ENCODE data around the gene ERVFRD-1. TPM values are rescaled to one million over a fixed set of nuclear protein-coding genes. Genes with fewer than 3 reads are reported as not detected.

The ERVFRD-1 gene
- polyA plus RNA-seq, 1 donor (not counting 4 experiments of a cell fraction or from before 2014, with no cell fraction given) = not detected

- Histone ChIP-seq H3K9me1 (ENCODE audit: control insufficient read depth, extremely low read depth, insufficient read depth, low read length) (no peaks in the 10 kb centered on the region), H2AFZ (ENCODE audit: control insufficient read depth, low read length) (no peak overlapping the region), H4K20me1 (ENCODE audit: control insufficient read depth, extremely low read depth, insufficient read depth, low read length) (no peaks in the 10 kb centered on the region), H3K27me3 (ENCODE audit: control insufficient read depth, extremely low read depth, insufficient read depth, low read length) (no peaks in the 10 kb centered on the region), H3K27ac (ENCODE audit: control insufficient read depth, insufficient read depth, low read length) (no peak overlapping the region), H3K9me3 (ENCODE audit: control insufficient read depth, low read depth, low read length) (no peaks in the 10 kb centered on the region), H3K4me3 (ENCODE audit: control insufficient read depth in 2 of 3, extremely low read depth in 1 of 3, insufficient read depth in 2 of 3, low read depth in 1 of 3, low read length in 3 of 3) (no peak overlapping the region), H3K4me1 (ENCODE audit: control insufficient read depth, extremely low read depth, insufficient read depth, low read length) (no peaks in the 10 kb centered on the region), H3K79me2 (ENCODE audit: control insufficient read depth, insufficient read depth, low read length) (no peaks in the 10 kb centered on the region), H3K4me2 (ENCODE audit: control insufficient read depth, extremely low read depth, insufficient read depth, low read depth, low read length) (no peak overlapping the region), H3K36me3 (ENCODE audit: control insufficient read depth in 2 of 2, extremely low read depth in 1 of 2, insufficient read depth in 2 of 2, low read length in 2 of 2) (no peaks in the 10 kb centered on the region), H3K9ac (ENCODE audit: control insufficient read depth, extremely low read depth, insufficient read depth, low read length) (no peak overlapping the region)
- dilution Hi-C loops (cut with MboI; ENCODE audit: extremely low pct_ligation_motif_present, low sequenced_read_pairs) = loop anchor here (25.0 kb wide), 1 partner anchor 103 kb away; no protein-coding TSS in a partner anchor
- DNase-seq (ENCODE audit: low read depth, low spot score) = no peak
- peak; percentile 5 for FAIRE-seq
- no peak for TF ChIP-seq EZH2 (IDR thresholded peaks at IDR 0.05; ENCODE audit: low read length)
- TF ChIP-seq, protein P1, sequence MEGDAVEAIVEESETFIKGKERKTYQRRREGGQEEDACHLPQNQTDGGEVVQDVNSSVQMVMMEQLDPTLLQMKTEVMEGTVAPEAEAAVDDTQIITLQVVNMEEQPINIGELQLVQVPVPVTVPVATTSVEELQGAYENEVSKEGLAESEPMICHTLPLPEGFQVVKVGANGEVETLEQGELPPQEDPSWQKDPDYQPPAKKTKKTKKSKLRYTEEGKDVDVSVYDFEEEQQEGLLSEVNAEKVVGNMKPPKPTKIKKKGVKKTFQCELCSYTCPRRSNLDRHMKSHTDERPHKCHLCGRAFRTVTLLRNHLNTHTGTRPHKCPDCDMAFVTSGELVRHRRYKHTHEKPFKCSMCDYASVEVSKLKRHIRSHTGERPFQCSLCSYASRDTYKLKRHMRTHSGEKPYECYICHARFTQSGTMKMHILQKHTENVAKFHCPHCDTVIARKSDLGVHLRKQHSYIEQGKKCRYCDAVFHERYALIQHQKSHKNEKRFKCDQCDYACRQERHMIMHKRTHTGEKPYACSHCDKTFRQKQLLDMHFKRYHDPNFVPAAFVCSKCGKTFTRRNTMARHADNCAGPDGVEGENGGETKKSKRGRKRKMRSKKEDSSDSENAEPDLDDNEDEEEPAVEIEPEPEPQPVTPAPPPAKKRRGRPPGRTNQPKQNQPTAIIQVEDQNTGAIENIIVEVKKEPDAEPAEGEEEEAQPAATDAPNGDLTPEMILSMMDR (optimal IDR thresholded peaks at IDR 0.05 in 1 of 3, IDR thresholded peaks at IDR 0.05 in 1 of 3, conservative IDR thresholded peaks at IDR 0.05 in 1 of 3; ENCODE audit: extremely low read depth in 1 of 3, insufficient read depth in 2 of 3, low read length in 3 of 3) = no peak
Observed at GRCh38 chr6:11065436-11066202, 45.9 kb downstream of the ERVFRD-1 start.

DNA sequence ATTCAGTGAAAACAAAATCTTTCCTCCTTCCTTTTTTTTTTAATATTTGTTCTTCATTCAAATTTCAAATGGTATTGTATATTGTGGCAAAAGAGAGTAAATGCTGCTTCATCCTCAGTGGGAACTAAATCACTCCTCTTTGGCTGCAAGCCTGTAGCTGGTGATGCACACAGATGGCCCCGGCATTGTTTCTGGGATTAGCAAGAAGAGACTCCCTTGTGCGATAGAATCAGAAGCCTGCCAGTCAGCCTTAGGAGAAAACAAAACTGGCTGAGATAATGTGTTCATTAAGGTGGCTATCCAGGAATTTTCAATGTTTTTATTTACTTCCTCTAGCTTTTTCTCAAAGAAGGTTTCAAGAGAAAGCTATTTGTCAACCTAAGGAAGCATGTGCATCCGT is 46.7 kb downstream of the ERVFRD-1 start:
- no peaks in the 10 kb centered on the region for H3K9me1 ChIP-seq (ENCODE audit: control insufficient read depth, extremely low read depth, insufficient read depth, low read length)
- no peaks in the 10 kb centered on the region for H3K9me3 ChIP-seq (ENCODE audit: control insufficient read depth, low read depth, low read length)
- H3K4me3 ChIP-seq (ENCODE audit: control insufficient read depth in 2 of 3, extremely low read depth in 1 of 3, insufficient read depth in 2 of 3, low read depth in 1 of 3, low read length in 3 of 3) = no peak overlapping the region
- DNase-seq (ENCODE audit: low read depth, low spot score) = no peak
- no peak overlapping the region for H3K4me2 ChIP-seq (ENCODE audit: control insufficient read depth, extremely low read depth, insufficient read depth, low read depth, low read length)
- TF ChIP-seq, protein P1 (optimal IDR thresholded peaks at IDR 0.05 in 1 of 3, IDR thresholded peaks at IDR 0.05 in 1 of 3, conservative IDR thresholded peaks at IDR 0.05 in 1 of 3; ENCODE audit: extremely low read depth in 1 of 3, insufficient read depth in 2 of 3, low read length in 3 of 3) = no peak
- no peak for TF ChIP-seq EZH2 (IDR thresholded peaks at IDR 0.05; ENCODE audit: low read length)
- H4K20me1 ChIP-seq (ENCODE audit: control insufficient read depth, extremely low read depth, insufficient read depth, low read length) = no peaks in the 10 kb centered on the region
- H2AFZ ChIP-seq (ENCODE audit: control insufficient read depth, low read length) = no peak overlapping the region
- H3K79me2 ChIP-seq (ENCODE audit: control insufficient read depth, insufficient read depth, low read length) = no peaks in the 10 kb centered on the region
- no peak overlapping the region for H3K27ac ChIP-seq (ENCODE audit: control insufficient read depth, insufficient read depth, low read length)
- no peaks in the 10 kb centered on the region for H3K27me3 ChIP-seq (ENCODE audit: control insufficient read depth, extremely low read depth, insufficient read depth, low read length)
- dilution Hi-C loops (cut with MboI; ENCODE audit: extremely low pct_ligation_motif_present, low sequenced_read_pairs) = loop anchor here (25.0 kb wide), 1 partner anchor 103 kb away; no protein-coding TSS in a partner anchor
- H3K4me1 ChIP-seq (ENCODE audit: control insufficient read depth, extremely low read depth, insufficient read depth, low read length) = no peaks in the 10 kb centered on the region
- H3K9ac ChIP-seq (ENCODE audit: control insufficient read depth, extremely low read depth, insufficient read depth, low read length) = no peak overlapping the region
- H3K36me3 ChIP-seq (ENCODE audit: control insufficient read depth in 2 of 2, extremely low read depth in 1 of 2, insufficient read depth in 2 of 2, low read length in 2 of 2) = no peaks in the 10 kb centered on the region
- no peak for FAIRE-seq
